HFF-Myc (cell line): ENCODE data around the gene PAX5.

Experiments used
- DNase-seq: peaks from one replicate; pipeline ENCODE4 v3.0.0-alpha.2; 2011; ENCODE audit warnings: low read depth; ENCODE audit errors: extremely low read depth
- H3K4me3 ChIP-seq: replicated peaks from 2 replicates; pipeline ENCODE4 v1.5.1; 2011; ENCODE audit warnings: low read depth, mild to moderate bottlenecking, control low read depth, low read length
- CTCF ChIP-seq: IDR thresholded peaks from 2 replicates; pipeline ENCODE4 v1.5.1; 2012; ENCODE audit warnings: mild to moderate bottlenecking, low read depth, low read length, control low read depth; ENCODE audit errors: missing control alignments

The PAX5 gene

DNA sequence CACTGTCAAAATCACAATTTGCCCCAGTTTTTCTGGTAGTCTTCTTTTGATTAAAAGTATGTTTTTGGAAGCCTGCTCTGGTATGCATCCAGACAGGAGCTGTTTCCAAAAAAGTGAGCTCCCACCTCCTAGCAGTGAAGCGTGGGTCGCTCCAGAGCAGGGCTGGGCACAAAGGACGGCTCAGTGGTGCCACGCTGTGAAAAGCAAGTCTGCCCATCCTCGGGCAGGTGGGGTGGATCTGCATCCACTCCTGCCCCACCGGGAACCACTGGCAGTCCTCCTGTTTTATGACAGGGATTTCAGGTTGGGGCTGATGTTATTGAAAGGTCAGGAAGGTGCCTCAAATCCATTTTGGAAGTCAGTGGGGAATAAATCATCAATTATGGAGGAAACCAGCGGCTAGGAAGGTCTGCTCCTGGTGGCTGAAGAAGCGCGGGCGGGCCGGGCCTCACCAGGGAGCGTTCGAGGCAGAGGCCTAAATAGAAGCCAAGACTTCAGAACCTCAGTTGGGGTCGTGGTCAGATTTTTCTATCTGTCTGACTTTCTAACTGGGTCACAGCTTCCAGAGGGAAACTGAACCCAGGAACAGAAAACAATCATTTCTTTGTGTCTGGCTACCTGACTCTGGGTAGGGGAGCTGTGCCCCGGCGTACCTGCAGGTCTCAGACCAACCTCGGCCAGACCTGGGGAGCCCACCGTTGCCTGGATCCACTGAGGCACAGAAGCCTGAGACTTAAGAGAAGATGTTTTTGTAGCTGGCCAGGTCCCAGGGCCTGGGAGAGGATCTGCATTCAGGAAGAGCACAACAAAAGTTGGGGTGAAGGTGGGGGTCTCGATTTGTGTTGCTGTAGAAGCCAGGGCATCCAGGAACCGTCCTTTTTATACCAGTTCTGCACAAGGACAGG is 168.1 kb downstream of the PAX5 start:
- no peak for DNase-seq
- TF ChIP-seq CTCF: no peak
- no peak overlapping the region for H3K4me3 ChIP-seq

DNA sequence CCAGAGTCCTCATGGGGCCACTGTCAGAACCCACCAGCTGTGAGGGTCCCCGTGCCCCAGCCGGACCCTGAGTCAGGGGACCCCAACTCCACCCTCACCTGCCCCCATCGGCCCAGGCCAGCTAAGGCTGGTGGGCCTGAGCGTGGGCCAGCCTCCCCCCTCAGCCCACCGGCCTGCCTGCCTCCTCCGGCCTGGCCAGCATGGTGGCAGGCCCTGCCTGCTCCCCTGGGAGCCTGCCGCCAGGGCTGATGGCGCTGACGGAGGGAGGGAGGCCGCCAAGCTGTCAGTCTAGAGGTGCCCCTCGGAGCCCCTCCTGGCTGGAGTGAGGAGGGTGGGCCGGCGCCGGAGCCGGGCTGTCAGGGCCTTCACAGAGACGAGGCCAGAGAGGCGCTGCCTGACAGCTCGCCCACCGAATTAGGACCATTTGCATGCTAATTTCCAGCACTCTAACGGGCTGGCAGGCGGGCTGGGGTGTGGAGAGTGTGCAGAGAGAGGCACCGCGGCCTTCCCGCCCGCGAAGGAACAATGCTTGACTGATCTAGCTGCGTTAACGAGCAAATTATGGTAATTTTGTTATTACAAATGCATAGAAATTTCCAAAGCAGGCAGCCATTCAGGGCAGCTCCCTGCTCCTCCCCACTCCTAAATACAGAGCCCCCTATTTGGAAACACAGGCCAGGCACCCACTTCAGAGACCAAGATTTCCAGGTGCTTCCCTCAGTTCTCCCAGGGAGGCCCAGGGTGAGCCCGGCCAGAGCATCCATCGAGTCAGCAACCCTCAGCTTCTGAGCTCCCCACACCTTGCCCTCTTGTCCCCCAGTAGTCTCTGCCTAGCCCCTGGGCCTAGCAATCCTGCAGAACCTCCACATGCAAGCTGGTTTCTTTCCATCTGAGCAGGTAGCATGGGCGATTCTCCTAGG is 169.3 kb downstream of the PAX5 start:
- no peak overlapping the region for H3K4me3 ChIP-seq
- no peak for TF ChIP-seq CTCF

GRCh38 chr9:36862206-36863145 is 171.6 kb downstream of the PAX5 start:
- DNase-seq: no peak
- no peak overlapping the region for H3K4me3 ChIP-seq
- peak; percentile 84 for TF ChIP-seq CTCF

More for the DNA sequence above, 169.3 kb downstream of the PAX5 start:
- DNase-seq: no peak

DNA sequence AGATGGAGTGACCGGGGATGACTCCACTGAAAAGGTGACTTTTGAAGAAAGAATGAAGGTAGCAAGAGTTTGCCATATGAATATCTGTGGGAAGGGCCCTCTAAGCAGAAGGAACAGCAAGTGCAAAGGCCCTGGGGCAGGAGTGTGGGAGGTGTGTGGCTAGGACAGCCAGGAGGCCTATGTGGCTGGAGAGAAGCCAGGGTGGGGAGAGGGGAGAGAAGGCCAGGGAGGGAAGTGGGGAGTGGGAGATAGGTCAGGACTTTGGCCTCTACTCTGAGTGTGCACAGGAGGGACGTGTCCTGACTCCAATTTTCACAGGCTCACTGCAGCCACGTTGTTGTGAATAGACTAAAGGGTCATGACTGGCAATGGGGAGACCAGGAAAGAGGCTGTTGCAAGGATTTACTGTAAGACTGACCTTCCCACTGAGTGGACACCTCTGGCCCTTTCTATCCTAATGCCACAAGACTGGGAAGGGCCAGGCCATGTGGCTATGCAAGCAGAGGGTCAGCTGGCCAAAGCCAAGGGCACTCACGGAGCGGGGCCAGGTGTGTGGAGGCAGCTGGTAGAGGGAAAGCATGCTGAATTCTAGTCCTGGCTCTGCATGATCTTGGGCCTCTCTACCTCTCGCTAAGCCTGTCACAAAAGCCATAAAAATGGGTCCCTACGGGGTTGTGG is 172.4 kb downstream of the PAX5 start:
- DNase-seq: no peak
- TF ChIP-seq CTCF: no peak
- H3K4me3 ChIP-seq: no peak overlapping the region

- no peak for DNase-seq
- no peak overlapping the region for H3K4me3 ChIP-seq
- TF ChIP-seq CTCF: no peak
Measured at GRCh38 chr9:36858805-36859375, 175.2 kb downstream of the PAX5 start.
